Activated CD8-positive, alpha-beta memory T cell treated with anti-CD3 and anti-CD28 coated beads for 48 hours (primary cell): ENCODE measurements around the gene IL17RA.
A peak's percentile ranks its signal among the peaks of the same experiment; 100 is the strongest.

Experiments used
- DNase-seq, 3 experiments: peaks; one replicate each; pipeline ENCODE4 v3.0.0-alpha.2; 2020; ENCODE audit warnings: low read depth in 2 of 3, low spot score in 2 of 3

Gene IL17RA

DNA sequence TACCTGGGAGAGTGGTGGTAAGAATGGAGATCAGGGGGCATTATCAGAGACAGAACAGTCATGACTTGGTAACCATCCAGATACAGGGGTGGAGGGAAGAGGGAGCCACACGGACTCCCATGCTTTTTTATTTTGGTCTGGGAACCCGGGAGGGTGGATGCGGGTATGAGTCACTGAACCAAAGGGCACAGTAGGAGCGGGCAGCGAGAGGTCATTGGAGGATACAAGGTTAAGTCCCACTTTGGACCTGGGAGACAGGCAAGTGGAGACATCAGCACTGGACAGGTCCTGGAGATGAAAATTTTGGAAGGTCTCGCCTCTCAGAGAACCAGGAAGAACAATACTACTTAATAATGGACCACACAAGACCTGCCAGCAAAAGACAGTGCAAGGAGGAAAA, 67.5 kb downstream of the IL17RA start:
- DNase-seq = no peak

DNA sequence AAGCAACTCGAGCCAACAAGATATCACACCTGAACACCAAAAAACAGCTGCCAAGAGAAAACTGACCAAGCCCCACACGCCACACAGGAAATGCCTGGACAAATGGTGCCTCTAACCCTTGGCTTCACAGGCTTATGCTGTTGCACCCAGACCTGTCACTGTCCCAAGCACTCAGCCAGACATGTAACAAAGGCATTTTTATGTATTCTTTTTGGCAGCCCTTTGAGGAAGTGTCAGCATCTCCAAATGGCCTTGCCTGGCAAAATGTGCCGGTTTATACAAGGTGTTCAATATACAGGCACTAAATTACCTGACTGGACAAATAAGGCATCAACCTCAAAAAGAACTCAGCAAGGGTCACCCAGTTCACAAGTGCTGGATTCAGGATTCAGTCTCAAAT, 68.2 kb downstream of the IL17RA start:
- DNase-seq = no peak

DNA sequence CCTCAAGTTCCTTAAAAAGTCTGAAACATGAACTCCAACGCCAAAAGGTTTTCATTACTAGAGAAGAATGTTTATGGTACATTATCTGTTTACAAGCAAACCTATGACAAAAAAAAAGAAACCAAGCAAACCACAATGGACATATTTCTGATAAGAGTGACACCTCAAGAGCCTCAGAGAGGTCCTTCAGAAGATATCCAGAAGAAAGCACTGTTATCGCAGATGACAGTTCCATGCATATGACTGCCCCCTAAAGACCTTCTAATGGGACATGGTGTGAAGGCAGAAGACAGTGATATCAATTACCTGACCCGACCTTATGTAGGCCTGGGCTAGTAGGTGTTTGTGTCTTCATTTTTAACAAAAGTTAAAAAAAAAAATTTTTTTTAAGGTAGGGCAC, 71.1 kb downstream of the IL17RA start:
- DNase-seq = no peak

DNA sequence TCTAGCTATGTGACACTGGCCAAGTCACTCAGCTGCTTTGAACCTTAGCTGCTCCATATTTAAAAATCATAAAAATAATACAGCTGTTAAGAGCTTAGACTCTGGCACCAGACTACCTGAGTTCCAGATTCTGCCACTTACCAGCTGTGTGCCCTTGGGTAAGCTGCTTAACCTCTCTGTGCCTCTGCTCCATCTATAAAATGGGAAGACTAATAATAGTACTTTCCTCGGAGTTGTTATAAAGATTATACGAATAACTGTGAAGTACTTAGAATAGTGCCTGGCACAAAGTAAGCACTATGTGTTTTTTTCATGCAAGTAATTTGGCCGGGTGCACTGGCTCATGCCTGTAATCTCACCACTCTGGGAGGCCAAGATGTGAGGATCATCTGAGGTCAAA, 72.9 kb downstream of the IL17RA start:
- DNase-seq = no peak

DNA sequence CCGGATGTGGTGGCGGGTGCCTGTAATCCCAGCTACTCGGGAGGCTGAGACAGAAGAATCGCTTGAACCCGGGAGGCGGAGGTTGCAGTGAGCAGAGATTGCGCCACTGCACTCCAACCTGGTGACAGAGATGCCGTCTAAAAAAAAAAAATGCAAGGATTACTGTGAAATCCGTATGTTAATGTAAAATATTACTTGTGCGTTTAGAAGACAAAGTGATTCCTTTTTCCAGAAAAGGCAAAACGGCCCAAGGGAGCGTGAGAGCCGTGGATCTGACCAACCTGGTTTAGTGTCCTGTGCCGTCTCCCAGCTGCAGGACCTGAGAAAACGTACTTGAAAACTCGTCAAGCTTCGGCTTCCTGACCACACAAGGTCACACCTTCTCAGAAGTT, 73.4 kb downstream of the IL17RA start:
- DNase-seq = no peak

DNA sequence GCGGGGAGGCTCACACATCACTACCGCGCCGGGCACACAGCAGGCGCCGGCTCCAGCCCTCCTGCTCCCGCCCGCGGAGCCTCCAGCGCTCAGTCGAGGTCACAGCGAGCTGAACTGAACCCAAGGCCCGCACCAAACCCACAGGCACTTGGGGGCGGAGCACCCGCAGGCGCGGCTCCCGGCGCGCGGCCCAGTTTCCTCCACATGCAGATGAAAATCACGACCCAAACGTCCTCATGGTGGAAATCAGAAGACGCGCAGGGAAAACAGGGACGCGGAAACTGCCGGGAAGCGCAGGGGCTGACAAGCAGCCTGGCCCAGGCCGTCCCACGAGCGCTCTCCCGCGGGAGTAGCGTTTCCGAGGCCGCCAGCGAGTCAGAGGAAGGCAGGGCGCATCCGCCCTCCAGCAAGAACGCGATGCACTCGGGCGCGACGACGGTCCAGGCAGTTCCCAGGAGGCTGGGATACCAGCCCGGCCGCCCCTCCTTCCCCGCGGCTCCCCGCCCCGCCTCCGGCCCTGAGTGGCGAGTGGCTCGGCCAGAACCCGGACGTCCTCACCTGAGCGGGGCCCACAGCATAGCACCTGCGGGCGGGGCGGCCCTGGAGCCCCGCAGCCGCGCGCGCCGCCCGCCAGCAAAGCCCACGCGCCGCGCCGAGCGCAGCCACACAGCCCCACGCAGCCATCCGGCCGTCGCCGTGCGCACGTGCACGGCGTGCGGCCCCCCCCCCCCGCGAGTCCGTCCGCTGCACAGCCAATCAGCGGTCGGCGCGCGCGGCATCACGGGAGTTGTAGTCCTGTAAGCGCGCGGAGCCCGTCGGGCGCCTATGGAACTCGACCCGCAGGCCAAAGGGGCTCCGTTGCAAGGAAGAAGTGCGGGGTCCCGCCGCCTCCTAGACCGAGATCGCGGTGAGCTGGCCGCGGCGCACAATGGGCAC, 74.0 kb downstream of the IL17RA start, which contains the start of gene HDHD5:
Gene HDHD5 (minus strand): TSS at position 710 of the 936 bp plus-strand sequence. CDS start 26 bp downstream, at position 684.
- DNase-seq = peak; percentile 68 to 77 (median 76)

DNA sequence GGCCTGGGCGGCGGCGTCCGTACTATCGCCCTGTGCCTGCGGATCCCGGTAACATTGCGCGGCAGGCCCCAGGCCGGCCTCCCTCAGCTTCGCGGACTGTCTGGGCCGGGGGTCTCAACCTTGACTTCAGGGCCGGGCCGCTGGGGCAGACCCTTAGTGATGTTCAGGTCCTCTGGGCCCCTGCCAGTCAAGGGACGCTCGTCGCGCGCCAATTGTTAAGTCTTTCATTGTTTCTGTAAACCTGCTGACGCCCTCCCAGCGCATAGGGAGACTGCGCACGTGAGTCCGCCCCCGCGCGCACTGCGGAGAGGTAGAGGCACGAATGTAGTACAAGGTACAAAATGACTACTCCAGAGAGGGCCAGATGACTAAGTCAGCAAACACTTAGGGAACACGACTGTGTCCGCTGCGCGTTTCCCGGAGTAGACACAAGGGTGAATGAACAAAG, 74.7 kb downstream of the IL17RA start:
- peak in 2 of 3 experiments; percentile 27 to 51 for DNase-seq

DNA sequence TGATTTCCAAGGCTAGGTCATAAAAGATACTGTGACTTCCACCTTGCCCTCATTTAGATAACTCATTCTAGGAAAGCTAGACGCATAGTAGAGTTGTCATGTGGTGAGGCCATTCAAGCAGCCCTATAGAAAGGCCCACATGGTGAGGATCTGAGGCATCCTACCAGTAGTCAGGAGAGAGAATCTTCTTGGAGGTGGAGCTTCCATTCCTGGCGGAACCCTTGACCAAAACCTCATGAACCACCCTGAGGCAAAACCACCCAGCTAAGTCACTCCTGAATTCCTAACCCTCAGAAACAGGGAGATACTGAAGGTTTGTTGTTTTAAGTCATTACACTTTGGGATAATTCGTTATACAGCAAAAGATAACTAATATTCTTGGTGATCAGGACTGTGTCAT, 77.2 kb downstream of the IL17RA start:
- no peak for DNase-seq

DNA sequence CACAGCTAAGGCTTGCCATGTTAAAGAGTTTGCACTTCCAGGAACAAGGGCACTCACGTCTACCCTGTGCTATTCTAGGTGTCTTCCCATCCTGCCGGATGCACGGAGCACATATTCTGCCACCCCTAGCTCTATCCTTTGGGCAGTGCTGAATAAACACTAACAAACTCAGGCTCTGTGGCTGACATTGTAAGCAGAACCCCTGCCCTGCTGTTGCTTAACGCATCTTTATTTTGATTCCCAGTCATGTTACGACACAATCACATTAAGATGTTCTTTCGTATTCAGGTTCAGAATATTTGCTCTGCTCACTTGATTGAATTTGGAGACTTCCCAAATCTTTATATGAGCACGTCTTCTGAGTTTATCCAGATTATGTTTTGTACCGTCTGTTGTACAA, 77.9 kb downstream of the IL17RA start:
- no peak for DNase-seq

DNA sequence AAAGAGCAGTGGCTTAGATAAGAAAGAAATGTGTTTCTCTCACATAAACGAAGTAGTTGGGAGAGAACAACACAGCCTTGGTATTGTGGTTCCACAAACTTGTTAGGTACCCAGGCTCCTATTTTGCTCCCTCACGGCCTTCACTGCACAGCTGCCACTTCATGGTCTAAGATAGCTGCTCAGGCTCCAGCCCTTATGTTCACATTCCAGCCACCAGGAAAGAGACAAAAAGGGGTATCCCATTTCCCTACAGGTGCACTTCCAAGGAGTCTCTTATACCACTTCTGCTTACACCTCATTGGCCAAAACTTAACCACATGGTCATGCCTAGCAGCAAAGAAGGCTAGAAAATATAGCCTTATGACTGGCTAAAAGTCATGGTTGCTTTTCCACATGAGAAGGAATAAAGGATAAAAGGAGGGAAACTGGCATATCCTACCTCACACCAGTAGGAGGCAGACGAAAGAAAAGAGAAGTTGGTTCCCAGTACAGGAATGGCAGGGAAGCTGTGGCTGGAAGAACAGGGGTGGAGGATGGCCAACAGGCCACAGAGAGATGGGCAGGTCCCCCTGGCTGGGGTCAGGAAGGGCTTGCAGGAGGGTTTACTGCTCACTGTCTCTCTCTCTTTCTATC, 79.7 kb downstream of the IL17RA start:
- no peak for DNase-seq
